ENCODE results near the gene NEDD8.

GRCh38 chr14:24172871-24173281 is 59.3 kb downstream of the NEDD8 start:
- TF ChIP-seq CTCF (IDR thresholded peaks at IDR 0.05; ENCODE audit: low read depth, low read length, poor library complexity, severe bottlenecking) (no peak), EZH2phosphoT487 (IDR thresholded peaks at IDR 0.05; ENCODE audit: borderline replicate concordance, low read length) (no peak)

All from DOHH2 (cell line).